GM12864 (cell line): ENCODE results near the gene CACNA1C.
A peak's percentile ranks its signal among the peaks of the same experiment; 100 is the strongest.

Experiments
- DNase-seq: peaks from one replicate; pipeline ENCODE4 v3.0.0-alpha.2; 2011; ENCODE audit warnings: low read depth
- H3K4me3 ChIP-seq: 2 replicates; pipeline ENCODE4 v1.5.1; 2011; ENCODE audit warnings: mild to moderate bottlenecking, low read depth, low read length, control low read depth
- TF ChIP-seq, protein P1 (sequence below): IDR thresholded peaks from 2 replicates; pipeline ENCODE4 v1.5.1; 2011; ENCODE audit warnings: low read depth, mild to moderate bottlenecking, moderate library complexity, low read length, control low read depth, inconsistent platforms; ENCODE audit errors: missing control alignments

The CACNA1C gene

DNA sequence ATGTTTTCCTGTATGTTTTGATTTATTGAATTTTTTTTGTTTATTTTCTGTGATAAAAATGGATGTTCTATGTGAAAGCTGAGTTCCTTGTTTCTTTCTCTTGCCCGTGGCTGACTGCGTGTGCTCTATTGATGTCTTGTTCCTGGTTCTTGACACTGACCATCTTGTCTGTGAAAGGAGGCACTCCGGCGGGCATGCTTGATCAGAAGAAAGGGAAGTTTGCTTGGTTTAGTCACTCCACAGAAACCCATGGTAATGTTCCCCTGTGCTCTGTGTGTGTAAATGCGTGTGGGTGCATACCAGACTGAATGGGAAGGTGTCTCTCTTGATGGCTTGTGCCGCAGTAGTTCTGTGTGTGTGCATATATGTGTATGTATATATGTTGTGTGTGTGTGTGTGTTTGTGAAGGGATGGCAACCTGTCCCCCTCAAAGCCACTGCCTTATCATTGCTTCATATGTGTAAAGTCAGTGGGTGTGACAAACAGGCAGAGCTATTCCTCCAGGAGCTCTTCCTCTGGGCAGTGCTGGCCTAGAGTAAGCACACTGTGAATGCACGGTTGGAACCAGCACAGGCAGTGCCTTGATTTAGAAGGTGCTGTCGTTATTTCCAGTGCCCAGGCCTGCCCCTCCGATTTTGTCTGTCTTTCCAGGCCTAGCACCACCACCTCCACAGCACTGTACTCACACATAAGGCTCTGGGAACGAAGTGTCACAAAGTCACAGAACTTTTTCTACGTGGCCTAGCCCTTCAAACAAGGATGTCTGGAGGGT is 494.7 kb downstream of the CACNA1C start:
- TF ChIP-seq, protein P1, sequence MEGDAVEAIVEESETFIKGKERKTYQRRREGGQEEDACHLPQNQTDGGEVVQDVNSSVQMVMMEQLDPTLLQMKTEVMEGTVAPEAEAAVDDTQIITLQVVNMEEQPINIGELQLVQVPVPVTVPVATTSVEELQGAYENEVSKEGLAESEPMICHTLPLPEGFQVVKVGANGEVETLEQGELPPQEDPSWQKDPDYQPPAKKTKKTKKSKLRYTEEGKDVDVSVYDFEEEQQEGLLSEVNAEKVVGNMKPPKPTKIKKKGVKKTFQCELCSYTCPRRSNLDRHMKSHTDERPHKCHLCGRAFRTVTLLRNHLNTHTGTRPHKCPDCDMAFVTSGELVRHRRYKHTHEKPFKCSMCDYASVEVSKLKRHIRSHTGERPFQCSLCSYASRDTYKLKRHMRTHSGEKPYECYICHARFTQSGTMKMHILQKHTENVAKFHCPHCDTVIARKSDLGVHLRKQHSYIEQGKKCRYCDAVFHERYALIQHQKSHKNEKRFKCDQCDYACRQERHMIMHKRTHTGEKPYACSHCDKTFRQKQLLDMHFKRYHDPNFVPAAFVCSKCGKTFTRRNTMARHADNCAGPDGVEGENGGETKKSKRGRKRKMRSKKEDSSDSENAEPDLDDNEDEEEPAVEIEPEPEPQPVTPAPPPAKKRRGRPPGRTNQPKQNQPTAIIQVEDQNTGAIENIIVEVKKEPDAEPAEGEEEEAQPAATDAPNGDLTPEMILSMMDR, result no peak
- no peak overlapping the region for H3K4me3 ChIP-seq
- no peak for DNase-seq

- H3K4me3 ChIP-seq, result no peak overlapping the region
- DNase-seq, result no peak
- TF ChIP-seq, protein P1, result peak; percentile 1
Measured at GRCh38 chr12:2548081-2548480, 495.3 kb downstream of the CACNA1C start.

DNA sequence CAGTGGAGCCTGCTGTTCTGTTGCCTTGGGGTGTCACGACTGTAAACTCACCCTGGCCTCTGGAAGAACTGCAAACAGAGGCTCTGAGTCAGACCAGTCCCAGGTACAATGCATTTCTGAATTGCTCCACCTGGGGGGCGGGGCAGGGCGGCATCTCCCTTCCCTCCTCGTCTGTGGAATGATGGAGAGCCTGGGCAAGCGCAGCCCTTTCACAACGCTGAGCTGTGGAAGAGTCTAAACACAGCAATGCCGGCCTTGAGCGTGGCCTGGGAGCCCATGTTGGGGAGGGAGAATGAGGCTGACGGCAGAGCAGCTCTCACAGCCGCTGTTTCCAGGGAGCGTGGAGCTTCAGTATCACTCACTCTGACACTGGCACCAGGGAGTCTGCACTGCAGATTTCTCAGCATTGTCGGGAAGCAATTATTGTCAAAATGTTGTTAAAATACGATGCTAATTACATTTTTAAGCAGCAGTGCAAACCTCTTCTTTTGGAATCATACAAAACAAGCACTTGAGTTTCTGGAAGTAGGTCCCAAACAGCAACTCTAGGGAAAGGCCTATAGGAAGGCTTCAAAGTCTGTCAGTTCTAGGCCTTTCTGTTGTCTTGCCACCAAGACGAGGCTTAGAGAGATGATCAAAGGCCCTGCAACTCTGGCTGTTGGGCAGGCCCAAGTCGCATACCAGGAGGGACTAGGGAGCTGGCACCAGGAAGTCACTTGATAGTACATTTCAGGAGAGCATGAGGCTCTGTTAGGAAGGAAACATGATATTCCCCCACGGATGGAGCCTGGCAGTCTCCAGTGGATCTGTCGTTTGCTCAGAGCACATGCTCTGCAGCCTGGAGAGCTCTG is 498.0 kb downstream of the CACNA1C start:
- TF ChIP-seq, protein P1, result no peak
- no peak overlapping the region for H3K4me3 ChIP-seq
- no peak for DNase-seq

DNA sequence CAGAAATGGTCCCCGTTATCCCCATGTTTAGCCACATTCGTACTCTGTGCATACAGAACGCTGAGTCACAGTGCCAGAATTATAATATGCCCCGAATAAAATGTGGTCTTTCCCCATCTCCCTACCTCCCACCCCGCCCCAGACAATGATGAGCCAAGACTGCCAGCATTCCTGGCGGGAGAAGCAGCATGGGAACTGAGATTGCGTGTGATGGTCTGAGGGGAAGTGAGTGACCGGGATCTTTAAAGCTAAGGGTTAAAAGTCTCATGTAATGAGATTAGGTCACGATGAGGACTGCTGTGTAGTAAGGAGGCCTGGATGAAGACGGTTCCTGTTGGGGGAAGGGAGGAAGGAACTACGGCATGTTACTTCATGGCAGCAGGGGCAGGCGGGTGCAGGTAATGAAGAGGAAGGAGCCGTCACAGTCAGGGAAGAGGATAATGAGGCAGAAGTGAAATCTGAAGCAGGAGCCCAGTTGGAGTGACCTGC is 498.7 kb downstream of the CACNA1C start:
- DNase-seq, result no peak
- no peak overlapping the region for H3K4me3 ChIP-seq
- TF ChIP-seq, protein P1, result no peak

DNA sequence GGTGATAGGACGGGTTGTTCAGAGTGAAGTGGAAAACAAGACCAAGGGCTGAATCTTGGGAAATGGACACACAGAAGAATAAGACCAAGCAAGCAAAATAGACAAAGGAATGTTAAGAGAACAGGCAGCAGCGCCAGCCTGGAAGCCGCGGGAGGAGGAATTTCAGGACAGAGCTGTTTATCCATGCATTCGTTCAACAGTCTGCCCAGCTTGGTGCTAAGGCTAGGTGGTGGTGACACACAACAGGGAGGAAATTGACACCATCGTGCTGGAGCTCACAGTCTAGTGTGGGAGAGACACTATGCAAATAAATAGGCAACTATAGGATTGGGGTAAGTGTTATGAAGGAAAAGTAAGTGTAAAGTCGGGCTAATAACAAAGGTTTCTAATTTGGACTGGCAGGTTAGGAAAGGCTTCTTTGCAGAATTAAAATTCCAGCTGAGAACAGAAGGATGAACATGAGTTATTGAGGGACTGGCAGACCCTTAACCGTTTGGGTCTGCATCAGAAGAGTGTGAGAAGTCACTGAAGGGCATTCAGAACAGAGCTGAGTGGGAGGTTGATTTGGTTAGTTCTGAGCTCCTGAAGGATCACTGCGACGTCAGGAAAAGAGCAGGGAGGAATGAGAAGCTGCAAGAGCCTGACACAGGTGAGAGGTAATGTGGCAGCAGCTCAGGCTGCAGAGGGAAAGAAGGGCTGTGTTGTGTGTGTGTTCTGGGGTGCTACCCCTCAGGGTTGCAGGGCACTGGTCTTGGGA is 499.4 kb downstream of the CACNA1C start:
- H3K4me3 ChIP-seq, result no peak overlapping the region
- TF ChIP-seq, protein P1, result no peak
- DNase-seq, result no peak

- H3K4me3 ChIP-seq, result no peak overlapping the region
- DNase-seq, result no peak
- TF ChIP-seq, protein P1, result no peak
Measured at GRCh38 chr12:2553388-2554126, 500.8 kb downstream of the CACNA1C start.
